GM19099 (cell line): Measurements from ENCODE around the gene DCTN3.

Experiments
- POLR2A ChIP-seq: IDR thresholded peaks from 3 replicates; pipeline ENCODE4 v1.6.1; 2011; ENCODE audit warnings: low read depth; ENCODE audit not compliant: insufficient read length; ENCODE audit errors: extremely low read depth

DCTN3 gene

DNA sequence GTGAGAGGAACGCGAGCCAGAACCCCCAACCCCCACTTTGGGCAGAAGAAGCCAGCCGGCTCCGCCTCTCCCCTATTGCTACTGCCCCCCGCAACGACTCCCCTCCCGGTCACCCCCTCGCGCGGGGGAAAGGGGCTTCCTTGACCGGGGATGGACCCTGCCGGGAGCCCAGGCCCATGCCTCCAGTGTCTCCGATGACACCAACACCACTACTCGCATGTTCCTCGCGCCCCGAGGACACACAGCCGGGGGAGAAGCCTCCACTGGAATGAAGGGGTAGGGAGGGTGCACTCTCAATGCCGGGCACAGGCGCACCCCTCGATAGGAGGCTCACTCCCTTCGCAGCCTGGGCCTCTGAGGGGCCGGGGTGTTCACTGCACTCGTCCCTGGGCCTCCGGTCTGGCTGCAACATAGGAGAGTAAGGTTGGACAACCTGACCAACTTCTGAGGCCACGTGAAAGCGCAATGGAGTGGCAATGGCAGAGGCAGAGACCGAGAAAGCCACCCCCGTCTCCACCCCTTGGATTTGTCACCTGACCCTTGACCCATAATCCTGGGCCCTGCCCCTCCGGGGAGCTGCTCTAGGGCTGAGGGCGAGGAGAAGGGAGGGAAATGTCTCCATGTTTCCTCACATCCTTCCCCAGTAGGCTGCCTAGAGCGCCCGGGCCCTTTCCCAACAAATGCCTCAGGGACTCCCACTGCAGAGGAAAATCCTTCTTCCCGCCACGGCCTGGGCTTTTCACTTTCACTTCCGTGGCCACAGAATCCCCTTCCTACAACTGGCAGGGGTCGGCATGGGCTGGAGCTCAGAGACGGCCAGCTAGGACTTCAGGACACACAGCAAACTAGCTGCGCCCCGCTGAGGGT is 29.7 kb downstream of the DCTN3 start:
- no peak for TF ChIP-seq POLR2A

GRCh38 chr9:34589636-34590380 is 30.5 kb downstream of the DCTN3 start, which contains the start of gene CNTFR:
TSS of gene CNTFR (minus strand) at chr9:34589724. CDS start at chr9:34568981, 20,743 bp downstream.
- no peak for TF ChIP-seq POLR2A

DNA sequence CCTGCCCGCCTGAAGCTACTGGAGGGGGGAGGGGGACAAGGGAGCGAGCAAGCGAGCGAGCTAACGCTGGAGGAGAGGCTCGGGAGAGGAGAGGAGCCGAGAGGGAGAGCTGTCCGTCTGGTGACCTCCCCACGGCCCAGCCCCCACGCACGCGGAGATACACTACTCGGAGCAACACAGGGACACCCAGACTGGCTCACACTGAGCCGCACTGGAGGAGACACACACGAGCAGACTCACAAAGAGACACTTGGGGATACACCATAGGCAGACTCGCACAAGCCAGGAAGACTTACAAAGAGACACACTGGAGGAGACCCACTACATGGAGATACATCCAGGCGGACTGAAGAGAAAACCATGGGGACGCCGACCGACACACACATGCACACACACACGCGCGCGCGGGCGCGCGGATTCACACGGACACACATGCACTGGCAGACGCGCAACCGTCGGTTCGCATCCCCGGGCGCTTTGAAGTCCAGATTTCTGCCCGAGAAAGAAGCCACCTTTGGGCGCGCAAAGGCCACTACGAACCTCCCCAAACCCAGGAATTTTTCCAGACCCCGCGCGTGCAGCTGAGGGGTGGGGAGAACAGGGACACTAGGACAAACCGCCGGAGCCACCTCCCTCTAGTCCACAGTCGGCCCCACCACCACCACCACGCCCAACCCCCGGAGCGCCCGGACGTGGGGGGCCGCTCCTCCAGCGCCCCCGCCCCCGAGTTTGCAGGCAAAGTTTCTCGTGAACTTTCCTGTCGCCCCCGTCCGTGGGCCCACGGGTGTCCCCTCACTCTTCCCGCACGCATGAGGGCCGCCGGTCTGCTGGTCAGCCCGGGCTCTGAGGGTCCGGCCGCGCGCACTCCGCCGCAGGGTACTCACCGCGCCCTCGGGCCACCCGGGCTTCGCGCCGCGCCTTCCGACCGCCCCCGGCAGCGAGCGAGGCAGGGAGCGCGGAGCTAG is 31.3 kb downstream of the DCTN3 start:
- TF ChIP-seq POLR2A = no peak

GRCh38 chr9:34587271-34587670 is 33.0 kb downstream of the DCTN3 start:
- TF ChIP-seq POLR2A = no peak

DNA sequence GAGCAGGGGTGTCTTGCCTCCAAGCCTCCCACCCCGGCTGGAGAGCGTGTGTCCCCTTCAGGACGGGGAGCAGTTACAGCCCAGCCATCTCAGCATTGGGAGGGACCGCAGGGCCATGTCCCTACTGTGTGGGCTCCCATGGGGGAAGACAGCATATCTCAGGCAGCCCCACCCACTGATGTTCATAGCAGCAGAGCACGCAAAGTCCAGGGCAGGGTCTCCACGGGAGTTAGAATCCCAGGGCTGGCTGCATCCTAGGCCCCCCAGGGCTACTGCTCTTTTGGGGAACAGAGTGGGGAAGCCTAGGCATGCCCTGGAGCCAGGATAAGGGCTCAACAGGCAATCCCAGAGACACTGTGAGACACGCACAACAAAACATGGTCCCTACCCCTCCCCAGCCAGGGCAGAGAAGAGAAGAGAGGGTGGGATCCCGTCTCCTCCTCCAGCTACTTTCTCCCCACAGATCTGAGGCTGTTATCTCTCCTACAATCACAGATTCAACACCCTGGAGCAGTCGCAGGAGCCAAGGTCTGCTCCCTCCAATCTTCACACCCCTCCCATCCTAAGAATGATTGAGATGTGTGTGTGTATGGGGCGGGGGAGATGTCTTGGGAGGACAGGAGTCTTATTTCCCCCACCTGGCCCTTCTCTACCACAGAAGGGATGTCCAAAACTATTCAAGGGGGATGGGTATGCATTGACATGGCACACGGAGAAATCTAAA is 34.2 kb downstream of the DCTN3 start:
- no peak for TF ChIP-seq POLR2A

- no peak for TF ChIP-seq POLR2A
Observed at GRCh38 chr9:34584970-34585369, 35.3 kb downstream of the DCTN3 start.

- no peak for TF ChIP-seq POLR2A
Observed at GRCh38 chr9:34582787-34583186, 37.5 kb downstream of the DCTN3 start.

DNA sequence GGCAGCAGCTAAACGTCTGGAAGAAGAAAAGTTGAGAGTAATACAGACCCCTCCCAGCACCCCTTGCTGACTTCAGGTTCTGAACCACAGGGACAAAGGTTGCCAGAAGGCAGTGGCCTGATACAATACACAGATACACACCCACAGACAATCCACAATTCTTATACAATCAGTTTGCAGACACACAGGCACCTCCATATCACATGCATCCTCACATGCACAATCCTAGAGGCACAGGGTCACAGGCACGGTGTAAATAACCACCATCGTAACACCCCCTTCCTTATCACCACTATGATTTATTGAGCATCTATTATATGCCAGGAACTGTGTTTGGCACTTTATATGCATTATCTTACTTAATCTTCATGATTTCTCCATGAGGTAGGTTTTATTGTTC is 39.0 kb downstream of the DCTN3 start:
- TF ChIP-seq POLR2A = no peak

DNA sequence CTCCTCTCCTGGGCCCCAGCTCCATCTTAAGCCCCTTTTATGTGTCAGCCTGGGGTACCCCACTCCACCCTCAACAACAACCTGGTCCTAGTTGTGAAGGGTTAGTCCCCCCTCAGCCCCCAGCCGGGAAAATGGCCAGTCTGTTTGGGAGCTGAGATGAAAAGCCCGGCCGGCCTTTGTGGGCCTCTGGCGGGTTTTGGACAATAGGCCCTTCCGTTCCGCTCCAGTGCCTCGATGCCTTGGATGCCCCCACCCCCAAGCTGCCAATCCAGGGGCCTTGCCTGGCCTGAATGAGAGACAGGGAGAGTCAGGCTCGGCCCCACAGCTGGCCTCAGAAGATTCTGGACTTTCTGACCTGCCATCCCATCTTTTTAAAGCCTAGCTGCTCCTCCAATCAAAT is 39.9 kb downstream of the DCTN3 start:
- no peak for TF ChIP-seq POLR2A

DNA sequence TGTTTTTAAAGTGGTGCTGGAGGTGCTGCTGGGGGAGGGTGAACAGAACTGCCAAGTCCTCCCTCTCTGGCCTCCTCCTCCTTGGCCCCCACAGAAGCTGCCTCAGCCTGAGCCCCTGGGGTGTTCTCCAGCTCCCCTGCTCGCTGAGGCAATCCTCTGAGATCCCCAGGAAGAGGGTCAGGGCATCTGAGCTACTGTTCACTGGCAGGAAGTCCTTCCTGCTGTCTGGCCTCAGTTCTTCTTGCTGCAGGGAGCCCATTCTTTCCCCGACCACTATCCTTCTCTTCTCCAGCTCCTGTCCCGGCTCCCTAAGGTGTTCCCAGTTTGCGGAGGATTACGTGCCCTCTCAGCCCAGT is 40.5 kb downstream of the DCTN3 start:
- no peak for TF ChIP-seq POLR2A

DNA sequence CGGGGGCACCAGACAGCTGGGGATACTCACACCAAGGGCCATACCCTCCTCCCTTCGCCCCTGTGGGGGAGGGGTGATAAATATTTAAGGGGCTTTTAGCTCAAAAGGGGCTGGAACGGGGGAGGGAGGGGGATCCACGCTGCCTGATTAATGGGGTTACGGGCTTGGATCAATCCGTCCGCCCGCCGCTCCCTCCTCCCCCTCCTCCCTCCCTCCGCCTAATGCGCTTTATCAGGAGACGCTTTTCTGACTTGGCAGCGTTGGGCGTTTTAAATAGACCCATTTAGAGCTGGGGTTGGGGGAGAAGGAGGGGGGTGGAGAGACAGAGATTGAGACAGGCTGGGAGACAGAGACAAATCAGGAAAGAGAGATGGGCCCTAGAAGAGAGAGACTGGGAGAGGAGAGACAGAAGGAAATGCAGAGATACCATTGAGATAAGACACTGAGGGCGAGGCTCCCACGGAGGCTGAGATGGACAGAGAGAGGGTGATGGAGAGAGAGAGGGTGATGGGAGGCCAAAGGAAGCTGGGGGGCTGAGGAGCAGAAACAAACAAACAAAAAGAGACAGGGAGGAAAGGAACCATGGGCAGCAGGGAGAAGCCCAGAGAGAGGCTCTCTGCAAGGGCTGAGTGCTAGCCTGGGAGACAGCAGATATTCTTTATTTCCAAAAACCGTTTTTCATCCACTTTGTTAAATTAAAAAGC is 41.0 kb downstream of the DCTN3 start:
- TF ChIP-seq POLR2A = no peak

DNA sequence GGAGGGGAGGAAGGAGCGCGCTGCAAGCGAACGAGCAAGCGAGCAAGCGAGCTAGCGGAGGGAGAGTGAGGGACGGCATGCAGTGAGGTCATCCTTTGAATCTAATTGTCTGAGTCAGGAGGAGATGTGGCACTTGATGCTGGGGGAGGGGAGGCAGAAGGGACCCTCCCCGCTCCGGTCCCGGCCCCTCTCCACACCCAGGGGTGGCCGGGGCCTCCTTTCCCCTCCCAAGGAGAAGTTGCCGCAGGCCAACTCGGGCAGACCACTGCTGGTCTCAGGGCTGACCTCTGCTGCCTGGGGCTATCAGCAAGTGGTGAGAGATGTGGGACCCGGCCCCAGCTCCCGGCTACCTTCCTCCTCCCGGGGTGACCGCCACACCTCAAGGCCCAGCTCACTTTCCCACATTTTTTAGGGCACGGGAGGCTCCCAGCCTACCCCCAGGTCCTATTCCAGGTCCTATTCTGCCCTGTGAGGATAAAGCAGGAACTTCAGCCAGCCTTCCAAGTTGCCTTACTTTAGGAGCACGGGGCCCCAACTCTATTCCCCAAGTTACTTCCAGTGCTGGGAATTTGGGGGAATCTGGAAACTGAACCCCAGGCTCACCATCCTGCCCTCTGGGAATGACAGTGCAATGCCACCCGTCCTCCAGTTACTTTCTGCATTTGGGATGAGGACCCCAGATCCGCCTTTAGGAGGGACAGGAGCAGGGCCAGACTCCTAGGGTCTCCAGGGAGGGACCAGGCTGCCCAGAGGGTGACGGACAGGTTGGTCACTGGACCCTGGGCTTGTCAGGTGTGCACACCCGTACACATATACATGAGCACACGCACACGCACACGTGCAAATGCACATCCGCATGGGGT is 41.8 kb downstream of the DCTN3 start:
- TF ChIP-seq POLR2A = no peak
